SU-DHL-6 (cell line): Measurements from ENCODE around the gene NOTCH3.

Source experiments
- EZH2phosphoT487 ChIP-seq: fragments of 200-600 bp; sonication (generic), shearing (Covaris generic); conservative IDR thresholded peaks from 2 replicates; pipeline ENCODE4 v1.6.1; 2018; ENCODE audit warnings: mild to moderate bottlenecking, antibody characterized with exemption, low read length, moderate library complexity, mixed read lengths
- TF ChIP-seq, protein P1 (sequence below): fragments of 200-600 bp; sonication (generic); IDR thresholded peaks from one replicate; pipeline ENCODE4 v1.5.1; 2017; ENCODE audit warnings: antibody characterized with exemption, mild to moderate bottlenecking, low read length, moderate library complexity; ENCODE audit not compliant: insufficient read depth, poor library complexity, severe bottlenecking

- TF ChIP-seq, protein P1, sequence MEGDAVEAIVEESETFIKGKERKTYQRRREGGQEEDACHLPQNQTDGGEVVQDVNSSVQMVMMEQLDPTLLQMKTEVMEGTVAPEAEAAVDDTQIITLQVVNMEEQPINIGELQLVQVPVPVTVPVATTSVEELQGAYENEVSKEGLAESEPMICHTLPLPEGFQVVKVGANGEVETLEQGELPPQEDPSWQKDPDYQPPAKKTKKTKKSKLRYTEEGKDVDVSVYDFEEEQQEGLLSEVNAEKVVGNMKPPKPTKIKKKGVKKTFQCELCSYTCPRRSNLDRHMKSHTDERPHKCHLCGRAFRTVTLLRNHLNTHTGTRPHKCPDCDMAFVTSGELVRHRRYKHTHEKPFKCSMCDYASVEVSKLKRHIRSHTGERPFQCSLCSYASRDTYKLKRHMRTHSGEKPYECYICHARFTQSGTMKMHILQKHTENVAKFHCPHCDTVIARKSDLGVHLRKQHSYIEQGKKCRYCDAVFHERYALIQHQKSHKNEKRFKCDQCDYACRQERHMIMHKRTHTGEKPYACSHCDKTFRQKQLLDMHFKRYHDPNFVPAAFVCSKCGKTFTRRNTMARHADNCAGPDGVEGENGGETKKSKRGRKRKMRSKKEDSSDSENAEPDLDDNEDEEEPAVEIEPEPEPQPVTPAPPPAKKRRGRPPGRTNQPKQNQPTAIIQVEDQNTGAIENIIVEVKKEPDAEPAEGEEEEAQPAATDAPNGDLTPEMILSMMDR, result no peak
- no peak for TF ChIP-seq EZH2phosphoT487
Measured at GRCh38 chr19:15231271-15231670, 30.5 kb upstream of the NOTCH3 start.
